ENCODE measurements around the gene SLC17A2.

SLC17A2 gene

GRCh38 chr6:25875563-25875905, 55.0 kb downstream of the SLC17A2 start:
- Histone ChIP-seq H3K9ac (ENCODE audit: low read length) (no peak overlapping the region), H3K27ac (ENCODE audit: low read length) (no peak overlapping the region), H3K4me1 (ENCODE audit: control insufficient read depth, low read depth, low read length) (no peaks in the 10 kb centered on the region), H3K27me3 (ENCODE audit: control insufficient read depth, insufficient read depth, low read length) (no peaks in the 10 kb centered on the region), H3K9me3 (ENCODE audit: control insufficient read depth, low read depth, low read length) (no peaks in the 10 kb centered on the region), H3K4me3 (ENCODE audit: low read length) (no peak overlapping the region), H3K36me3 (ENCODE audit: control insufficient read depth, low read depth, low read length) (no peaks in the 10 kb centered on the region)

GRCh38 chr6:25874822-25875562, 55.5 kb downstream of the SLC17A2 start:
- H3K36me3 ChIP-seq (ENCODE audit: control insufficient read depth, low read depth, low read length) = no peaks in the 10 kb centered on the region
- H3K9ac ChIP-seq (ENCODE audit: low read length) = no peak overlapping the region
- no peak overlapping the region for H3K4me3 ChIP-seq (ENCODE audit: low read length)
- no peak overlapping the region for H3K27ac ChIP-seq (ENCODE audit: low read length)
- no peaks in the 10 kb centered on the region for H3K4me1 ChIP-seq (ENCODE audit: control insufficient read depth, low read depth, low read length)
- no peaks in the 10 kb centered on the region for H3K27me3 ChIP-seq (ENCODE audit: control insufficient read depth, insufficient read depth, low read length)
- no peaks in the 10 kb centered on the region for H3K9me3 ChIP-seq (ENCODE audit: control insufficient read depth, low read depth, low read length)

- Histone ChIP-seq H3K4me1 (ENCODE audit: control insufficient read depth, low read depth, low read length) (no peaks in the 10 kb centered on the region), H3K27me3 (ENCODE audit: control insufficient read depth, insufficient read depth, low read length) (no peaks in the 10 kb centered on the region), H3K27ac (ENCODE audit: low read length) (no peak within 1 kb of the TSS), H3K36me3 (ENCODE audit: control insufficient read depth, low read depth, low read length) (no peaks in the 10 kb centered on the region), H3K9me3 (ENCODE audit: control insufficient read depth, low read depth, low read length) (no peaks in the 10 kb centered on the region), H3K9ac (ENCODE audit: low read length) (no peak within 1 kb of the TSS), H3K4me3 (ENCODE audit: low read length) (no peak within 1 kb of the TSS)
Observed at GRCh38 chr6:25874118-25874517, 56.4 kb downstream of the SLC17A2 start, which contains the start of gene SLC17A3. Gene SLC17A3, minus strand, starts transcription at chr6:25874243. Its CDS starts 5,856 bp downstream, at chr6:25868387.

GRCh38 chr6:25872814-25873213, 57.7 kb downstream of the SLC17A2 start:
- Histone ChIP-seq H3K9me3 (ENCODE audit: control insufficient read depth, low read depth, low read length) (no peaks in the 10 kb centered on the region), H3K36me3 (ENCODE audit: control insufficient read depth, low read depth, low read length) (no peaks in the 10 kb centered on the region), H3K27me3 (ENCODE audit: control insufficient read depth, insufficient read depth, low read length) (no peaks in the 10 kb centered on the region), H3K9ac (ENCODE audit: low read length) (no peak overlapping the region), H3K27ac (ENCODE audit: low read length) (no peak overlapping the region), H3K4me1 (ENCODE audit: control insufficient read depth, low read depth, low read length) (no peaks in the 10 kb centered on the region), H3K4me3 (ENCODE audit: low read length) (no peak overlapping the region)

GRCh38 chr6:25869840-25870239, 60.7 kb downstream of the SLC17A2 start:
- Histone ChIP-seq H3K4me1 (ENCODE audit: control insufficient read depth, low read depth, low read length) (no peaks in the 10 kb centered on the region), H3K4me3 (ENCODE audit: low read length) (no peak overlapping the region), H3K9ac (ENCODE audit: low read length) (no peak overlapping the region), H3K27me3 (ENCODE audit: control insufficient read depth, insufficient read depth, low read length) (no peaks in the 10 kb centered on the region), H3K9me3 (ENCODE audit: control insufficient read depth, low read depth, low read length) (no peaks in the 10 kb centered on the region), H3K27ac (ENCODE audit: low read length) (no peak overlapping the region), H3K36me3 (ENCODE audit: control insufficient read depth, low read depth, low read length) (no peaks in the 10 kb centered on the region)

- no peak overlapping the region for H3K4me3 ChIP-seq (ENCODE audit: low read length)
- H3K27me3 ChIP-seq (ENCODE audit: control insufficient read depth, insufficient read depth, low read length) = no peaks in the 10 kb centered on the region
- no peaks in the 10 kb centered on the region for H3K4me1 ChIP-seq (ENCODE audit: control insufficient read depth, low read depth, low read length)
- H3K9ac ChIP-seq (ENCODE audit: low read length) = no peak overlapping the region
- H3K9me3 ChIP-seq (ENCODE audit: control insufficient read depth, low read depth, low read length) = no peaks in the 10 kb centered on the region
- no peak overlapping the region for H3K27ac ChIP-seq (ENCODE audit: low read length)
- H3K36me3 ChIP-seq (ENCODE audit: control insufficient read depth, low read depth, low read length) = no peaks in the 10 kb centered on the region
Observed at GRCh38 chr6:25868436-25869183, 61.9 kb downstream of the SLC17A2 start.

- Histone ChIP-seq H3K36me3 (ENCODE audit: control insufficient read depth, low read depth, low read length) (no peaks in the 10 kb centered on the region), H3K9ac (ENCODE audit: low read length) (no peak overlapping the region), H3K27me3 (ENCODE audit: control insufficient read depth, insufficient read depth, low read length) (no peaks in the 10 kb centered on the region), H3K27ac (ENCODE audit: low read length) (no peak overlapping the region), H3K9me3 (ENCODE audit: control insufficient read depth, low read depth, low read length) (no peaks in the 10 kb centered on the region), H3K4me3 (ENCODE audit: low read length) (no peak overlapping the region), H3K4me1 (ENCODE audit: control insufficient read depth, low read depth, low read length) (no peaks in the 10 kb centered on the region)
Observed at GRCh38 chr6:25866011-25866410, 64.5 kb downstream of the SLC17A2 start.

- H3K27ac ChIP-seq (ENCODE audit: low read length) = no peak overlapping the region
- no peak overlapping the region for H3K9ac ChIP-seq (ENCODE audit: low read length)
- no peak overlapping the region for H3K4me3 ChIP-seq (ENCODE audit: low read length)
- H3K36me3 ChIP-seq (ENCODE audit: control insufficient read depth, low read depth, low read length) = no peaks in the 10 kb centered on the region
- H3K27me3 ChIP-seq (ENCODE audit: control insufficient read depth, insufficient read depth, low read length) = no peaks in the 10 kb centered on the region
- H3K9me3 ChIP-seq (ENCODE audit: control insufficient read depth, low read depth, low read length) = no peaks in the 10 kb centered on the region
- no peaks in the 10 kb centered on the region for H3K4me1 ChIP-seq (ENCODE audit: control insufficient read depth, low read depth, low read length)
Observed at GRCh38 chr6:25863360-25863759, 67.1 kb downstream of the SLC17A2 start.

Measured in iPS-18a (cell line).